Stimulated activated CD8-positive, alpha-beta memory T cell treated with anti-CD3 and anti-CD28 coated beads, Interleukin-4, amount 100 ng/mL, for 48 hours (primary cell): ENCODE measurements around the gene ATG2A.

Source experiments
- DNase-seq: peaks from one replicate; pipeline ENCODE4 v3.0.0-alpha.2; 2020

ATG2A gene

GRCh38 chr11:64867748-64868462 lies 49.1 kb downstream of the ATG2A start:
- peak; percentile 58 for DNase-seq

- no peak for DNase-seq
These were observed 50.9 kb downstream of the ATG2A start for GRCh38 chr11:64866173-64866491.

GRCh38 chr11:64865286-64866172 lies 51.5 kb downstream of the ATG2A start:
- DNase-seq: peak; percentile 65

- peak; percentile 84 for DNase-seq
These were observed 52.3 kb downstream of the ATG2A start for GRCh38 chr11:64864473-64865285.

- no peak for DNase-seq
These were observed 52.9 kb downstream of the ATG2A start for GRCh38 chr11:64864135-64864472.

DNA sequence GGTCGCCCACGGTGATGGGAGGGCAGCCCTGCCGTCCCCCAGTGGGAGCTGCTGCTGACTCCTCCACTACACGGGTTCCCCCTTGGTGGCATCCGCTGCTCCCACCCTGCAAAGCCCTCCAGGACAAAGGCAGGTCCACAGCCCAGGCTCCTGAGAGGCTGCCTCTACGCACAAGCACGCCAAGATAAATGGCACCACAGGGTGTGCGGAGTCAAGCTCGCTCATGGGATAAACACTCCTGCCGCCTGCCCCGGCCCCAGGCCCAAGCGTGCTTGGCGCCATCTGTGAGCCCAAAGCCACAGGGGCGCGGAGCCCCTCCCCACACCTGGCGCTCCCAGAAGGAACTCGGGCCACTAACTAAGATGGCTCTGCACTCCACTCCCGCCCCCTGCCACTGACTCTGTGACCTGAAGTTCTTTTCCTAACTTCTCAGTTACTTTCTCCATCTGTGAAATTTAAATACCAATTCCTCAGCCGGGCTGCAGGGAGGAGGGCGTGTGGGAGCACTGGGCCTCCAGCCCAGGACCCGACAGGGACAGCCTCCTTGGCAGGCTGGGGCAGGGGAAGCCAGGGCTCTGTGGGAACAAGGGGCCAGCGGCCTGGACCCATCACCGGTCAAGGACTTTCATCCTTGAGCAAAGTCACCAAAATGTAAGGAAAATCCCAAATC lies 53.5 kb downstream of the ATG2A start:
- DNase-seq: peak; percentile 38

DNA sequence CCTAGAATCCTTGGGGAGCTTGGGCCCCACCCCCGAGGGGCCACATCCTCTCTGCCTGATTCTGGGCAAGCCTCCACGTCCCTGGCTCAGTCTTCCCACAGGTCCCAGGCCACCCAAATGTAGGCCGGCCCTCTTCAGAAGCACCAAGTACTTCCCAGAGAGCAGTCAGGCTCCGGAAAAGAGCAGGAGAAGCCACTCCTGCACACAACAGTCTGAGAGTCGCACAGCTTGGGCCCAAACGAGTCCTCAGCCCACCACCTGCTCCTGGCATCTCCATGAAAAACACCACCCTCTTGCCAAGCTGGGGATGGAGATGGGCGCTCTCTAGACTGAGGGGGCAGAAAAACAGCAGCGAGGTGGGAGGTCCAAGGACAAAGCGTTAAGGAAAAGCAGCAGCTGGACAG lies 54.0 kb downstream of the ATG2A start:
- peak; percentile 32 for DNase-seq

- peak; percentile 47 for DNase-seq
These were observed 55.6 kb downstream of the ATG2A start for GRCh38 chr11:64861227-64861975.

- peak; percentile 78 for DNase-seq
These were observed 57.2 kb downstream of the ATG2A start for GRCh38 chr11:64859542-64860414.

DNA sequence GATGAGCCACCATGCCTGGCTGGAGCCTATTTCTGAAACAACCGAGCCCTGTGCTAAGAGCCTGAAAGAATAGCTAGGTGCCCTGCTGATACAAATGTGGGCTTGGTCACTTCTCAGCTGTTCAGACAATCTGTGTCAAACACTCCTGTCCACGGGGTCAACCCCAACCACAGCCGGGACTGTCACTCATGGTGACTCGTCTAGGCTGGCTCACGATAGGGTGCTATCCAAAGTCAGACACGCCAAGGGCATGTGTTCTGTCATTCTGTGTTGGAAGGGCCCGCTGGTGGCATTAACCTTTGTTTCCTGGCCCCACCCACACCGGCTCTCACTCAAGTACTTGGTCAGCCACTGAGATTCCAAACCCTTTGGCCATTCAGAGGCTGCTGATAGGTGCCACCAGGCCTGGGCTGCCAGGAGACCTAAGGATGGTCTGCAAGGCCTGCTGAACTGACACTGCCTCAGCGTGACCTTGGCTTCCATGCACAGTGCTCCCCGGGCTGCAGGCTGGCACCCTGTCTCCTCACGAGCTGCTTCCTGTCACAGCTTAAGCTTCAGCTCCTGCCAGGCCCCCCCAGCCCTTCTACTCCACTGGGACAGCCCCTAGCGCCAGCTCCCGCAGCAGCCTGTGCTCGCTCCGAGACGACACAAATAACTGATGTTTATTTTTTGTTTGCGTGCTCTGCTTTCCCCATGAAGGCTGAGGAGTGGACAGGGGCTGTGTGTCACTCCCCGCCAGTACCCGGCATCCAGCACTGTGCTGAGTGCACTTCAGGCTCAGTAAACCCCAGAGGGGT lies 58.3 kb downstream of the ATG2A start:
- peak; percentile 74 for DNase-seq

GRCh38 chr11:64857485-64857884 lies 59.5 kb downstream of the ATG2A start:
- DNase-seq: no peak

DNA sequence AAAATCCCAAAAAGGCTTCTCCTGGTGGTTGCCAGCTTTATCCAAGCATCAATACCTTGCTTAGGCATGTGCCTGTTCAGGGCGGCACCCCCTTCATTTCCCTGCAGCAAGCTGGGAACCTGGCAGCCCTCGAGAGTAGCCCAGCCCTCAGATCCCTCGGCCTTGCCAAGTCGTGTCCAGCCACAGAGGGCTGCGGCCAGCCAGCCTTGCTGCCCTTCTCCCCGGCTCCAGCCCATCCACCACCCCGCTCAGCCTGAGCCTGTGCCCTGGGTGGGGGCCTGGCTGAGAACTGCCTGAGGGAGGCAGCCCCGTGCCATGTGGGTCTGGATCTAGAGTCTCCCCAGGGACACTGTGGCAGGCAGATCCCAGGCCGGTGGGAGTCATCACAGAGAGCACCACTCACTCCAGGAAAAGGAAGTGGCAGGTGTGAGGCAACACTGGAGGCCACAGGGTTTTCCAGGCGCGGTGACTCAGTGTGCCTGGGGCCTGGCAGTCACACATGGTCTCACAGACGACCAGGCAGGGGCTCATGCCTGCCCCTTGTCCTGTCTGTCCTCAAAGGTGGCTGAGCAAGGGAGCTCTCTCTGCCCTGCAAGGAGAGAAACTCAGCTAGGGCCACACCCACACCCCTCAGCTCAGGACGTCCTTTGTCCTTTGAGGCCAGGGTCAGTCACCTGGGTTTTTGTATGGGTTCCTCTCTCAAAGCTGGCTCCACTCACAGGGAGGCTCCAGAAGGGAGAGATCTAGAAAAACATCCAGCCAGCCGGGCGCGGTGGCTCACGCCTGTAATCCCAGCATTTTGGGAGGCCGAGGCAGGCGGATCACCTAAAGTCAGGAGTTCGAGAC lies 60.4 kb downstream of the ATG2A start:
- peak; percentile 85 for DNase-seq

GRCh38 chr11:64855596-64856304 lies 61.3 kb downstream of the ATG2A start:
- no peak for DNase-seq

DNA sequence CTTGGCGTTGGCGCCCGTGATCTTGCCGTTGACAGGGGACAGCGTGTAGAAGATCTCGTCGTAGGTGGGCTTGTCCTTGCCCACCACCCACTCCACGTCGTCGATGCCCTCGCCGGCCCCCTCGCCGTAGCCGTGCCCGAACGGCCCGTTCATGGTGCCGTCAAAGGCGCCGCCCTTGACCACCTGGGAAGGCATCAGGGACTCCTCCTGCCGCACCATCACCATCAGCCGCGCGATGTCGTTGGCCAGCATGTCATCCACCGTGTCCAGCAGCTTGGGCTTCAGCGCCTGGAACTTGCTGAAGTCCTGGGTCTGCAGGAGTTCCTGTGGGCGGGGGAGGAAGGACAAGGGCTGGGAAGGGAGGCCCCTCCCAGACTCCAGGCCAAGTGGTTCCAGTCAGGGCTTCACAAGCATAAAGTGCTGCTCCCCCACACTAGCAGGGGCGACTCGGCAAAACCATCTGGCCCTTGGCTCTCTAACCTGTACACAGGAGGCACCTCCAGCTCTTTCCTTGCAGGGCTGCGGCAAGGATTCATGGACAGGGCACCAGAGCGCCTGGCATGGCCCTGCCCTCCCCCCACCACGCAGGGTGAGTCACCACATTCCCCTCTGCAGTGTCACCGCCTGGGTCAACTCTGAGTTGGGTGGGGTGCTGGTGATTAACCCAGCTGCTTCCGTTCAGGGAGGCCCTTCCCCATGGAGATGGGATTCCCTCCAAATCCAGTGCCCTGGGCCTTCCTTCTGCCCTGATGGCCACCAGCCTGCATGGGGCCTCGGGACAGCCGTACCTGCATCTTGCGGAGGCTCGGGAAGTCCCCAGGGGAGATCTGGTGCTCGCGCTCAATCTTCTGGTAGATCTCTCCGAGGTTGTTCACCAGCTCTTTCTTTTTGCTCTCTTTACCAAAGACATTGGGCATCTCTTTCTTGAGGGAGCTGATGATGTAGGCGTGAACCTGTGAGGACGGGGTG lies 62.2 kb downstream of the ATG2A start:
- DNase-seq: peak; percentile 75

DNA sequence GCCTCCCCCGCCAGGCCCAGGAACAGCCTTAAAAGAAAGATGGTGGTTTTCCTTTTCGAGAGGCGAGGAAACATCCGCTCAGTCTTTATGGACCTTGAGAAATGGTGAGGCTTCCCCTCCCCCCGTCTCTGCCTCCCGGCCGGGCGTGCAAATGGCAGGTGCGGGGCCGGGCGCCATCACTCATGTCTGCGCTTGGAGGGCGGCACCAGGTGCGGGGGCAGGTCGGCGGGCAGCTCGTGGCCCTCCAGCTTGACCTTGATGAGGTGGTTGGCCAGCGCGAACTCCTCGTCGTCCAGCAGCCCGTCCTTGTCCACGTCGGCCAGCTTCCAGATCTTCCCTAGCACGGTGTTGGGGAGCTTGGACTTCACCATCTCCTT lies 62.9 kb downstream of the ATG2A start:
- DNase-seq: no peak

DNA sequence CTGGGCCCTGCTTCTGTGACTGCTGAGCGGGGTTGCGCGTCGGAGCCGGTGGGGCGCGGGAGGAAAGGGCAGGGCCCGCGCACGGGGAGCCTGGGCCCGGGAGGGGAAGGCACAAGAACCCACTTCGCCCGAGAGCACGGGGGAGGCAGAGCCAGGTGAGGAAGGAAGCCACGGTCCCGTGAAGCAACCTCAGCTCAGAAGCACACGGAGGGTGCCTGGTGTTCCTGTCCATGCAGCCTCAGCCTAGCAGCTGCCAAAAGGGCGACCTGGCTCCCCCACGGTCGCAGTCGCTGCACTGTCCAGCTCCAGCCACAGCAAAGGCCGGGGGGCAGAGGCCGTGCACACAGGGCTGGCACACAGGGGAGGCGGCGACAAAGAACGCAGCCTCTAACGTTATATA lies 63.3 kb downstream of the ATG2A start:
- DNase-seq: no peak

- DNase-seq: no peak
These were observed 64.1 kb downstream of the ATG2A start for GRCh38 chr11:64852804-64853509.
